Esophagus muscularis mucosa (tissue), 4 donors: Measurements from ENCODE around the gene EFCC1. TPM values are rescaled to one million over a fixed set of nuclear protein-coding genes. Genes with fewer than 3 reads are reported as not detected.

Experiments used
- DNase-seq: peaks from one replicate; pipeline ENCODE4 v3.0.0-alpha.2; 2017; ENCODE audit errors: extremely low spot score
- H3K27ac ChIP-seq, 4 donors: fragments of 200-600 bp; sonication (generic); replicated peaks in 1 of 4; 1 replicate in 3 of 4; 2 replicates in 1 of 4; pipeline ENCODE4 v1.5.1; 2016 to 2019; ENCODE audit warnings: mild to moderate bottlenecking in 1 of 4
- H3K27me3 ChIP-seq, 4 donors: fragments of 200-600 bp; sonication (generic); one replicate each; pipeline versions ENCODE4 v1.5.1 to v1.6.0; 2016 to 2019
- H3K36me3 ChIP-seq, 4 donors: fragments of 200-600 bp; sonication (generic); one replicate each; pipeline ENCODE4 v1.5.1; 2016 to 2019
- H3K4me1 ChIP-seq, 4 donors: fragments of 200-600 bp; sonication (generic); one replicate each; pipeline ENCODE4 v1.5.1; 2016 to 2019
- H3K4me3 ChIP-seq, 4 donors: fragments of 200-600 bp; sonication (generic); 1 replicate in 2 of 4; 2 replicates in 2 of 4; pipeline ENCODE4 v1.5.1; 2016 to 2019; ENCODE audit warnings: mild to moderate bottlenecking in 4 of 4, moderate library complexity in 1 of 4
- H3K9me3 ChIP-seq, 4 donors: fragments of 200-600 bp; sonication (generic); 1 replicate in 3 of 4; 2 replicates in 1 of 4; pipeline ENCODE4 v1.5.1; 2016 to 2019
- CTCF ChIP-seq, 3 experiments: fragments of 200-600 bp in 2 of 3; fragments of 450-650 bp in 1 of 3; sonication (generic) in 2 of 3; IDR thresholded peaks; one replicate each; pipeline ENCODE4 v1.5.1; 2017 to 2019; ENCODE audit warnings: antibody characterized with exemption in 3 of 3, mild to moderate bottlenecking in 2 of 3, moderate library complexity in 1 of 3
- EP300 ChIP-seq: sonication (generic); formaldehyde crosslinking; IDR thresholded peaks from one replicate; pipeline ENCODE4 v1.6.1; 2017; ENCODE audit warnings: antibody characterized with exemption
- POLR2A ChIP-seq: fragments of 450-650 bp; IDR thresholded peaks from one replicate; pipeline ENCODE4 v1.6.1; 2017; ENCODE audit warnings: antibody characterized with exemption, moderate library complexity, mild to moderate bottlenecking, low read depth
- POLR2AphosphoS5 ChIP-seq, 2 donors: sonication (generic); formaldehyde crosslinking; IDR thresholded peaks; one replicate each; pipeline ENCODE4 v1.6.1; 2017; ENCODE audit warnings: antibody characterized with exemption in 2 of 2
- WGBS: methylation state at CpG from one replicate; pipeline ENCODE4 v1.1.5; 2018; 5-methylcytosine and 5-hydroxymethylcytosine counted together
- intact Hi-C: fragments of 100-400 bp; cut with DNase I; formaldehyde crosslinking; loops from one replicate; pipeline ENCODE4 v1.15.1; 2023
- total RNA-seq, 4 donors: library from RNA; depleted of rRNA; stranded (reverse); fragments of >200 nt; gene quantifications; one replicate each; pipeline versions ENCODE4 v1.1.0 to v1.2.1, GENCODE V29; 2016

Gene EFCC1
- total RNA-seq, 4 donors from 2014 or later, result 5.8 to 15.8 (median 7.9) TPM

GRCh38 chr3:129052675-129053074 is 51.6 kb downstream of the EFCC1 start:
- no peak for DNase-seq
- Histone ChIP-seq H3K27me3 (no peaks in the 10 kb centered on the region), H3K27ac (peak overlapping the region; percentile 60 to 76 (median 71)), H3K4me1 (peaks cover 20 to 27% (median 26%) of the 10 kb centered on the region in 4 donors), H3K36me3 (no peaks in the 10 kb centered on the region), H3K9me3 (peaks cover 0 to 4% (median under 1%) of the 10 kb centered on the region in 4 donors), H3K4me3 (no peak overlapping the region)
- WGBS, result 40% methylated on average over 4 of the region's 6 CpGs
- TF ChIP-seq CTCF (IDR thresholded peaks at IDR 0.05), result no peak
- TF ChIP-seq POLR2AphosphoS5 (IDR thresholded peaks at IDR 0.05), result no peak
- TF ChIP-seq POLR2A, result no peak
- no peak for TF ChIP-seq EP300
- intact Hi-C loops, result loop anchor here (5.0 kb wide), 2 partner anchors 80 to 195 kb away; partner anchors contain the start of gene COPG1

GRCh38 chr3:129054605-129055104 is 53.6 kb downstream of the EFCC1 start:
- H3K27ac ChIP-seq, result no peak overlapping the region
- intact Hi-C loops, result loop anchor here (5.0 kb wide), 2 partner anchors 82 to 193 kb away; partner anchors contain the start of gene COPG1
- H3K9me3 ChIP-seq, result no peaks in the 10 kb centered on the region
- DNase-seq, result no peak
- no peak overlapping the region for H3K4me3 ChIP-seq
- peaks cover 20 to 38% (median 37%) of the 10 kb centered on the region in 4 donors for H3K4me1 ChIP-seq
- no peaks in the 10 kb centered on the region for H3K27me3 ChIP-seq
- whole genome bisulfite sequencing, result 92% methylated on average over 2 of the region's 3 CpGs
- TF ChIP-seq EP300 (no peak), POLR2A (no peak), CTCF (IDR thresholded peaks at IDR 0.05) (no peak), POLR2AphosphoS5 (IDR thresholded peaks at IDR 0.05) (no peak)
- H3K36me3 ChIP-seq, result no peaks in the 10 kb centered on the region

- 76% methylated on average over 9 of the region's 9 CpGs for WGBS
- Histone ChIP-seq H3K4me1 (peaks cover 19 to 36% (median 35%) of the 10 kb centered on the region in 4 donors), H3K27me3 (no peaks in the 10 kb centered on the region), H3K27ac (no peak overlapping the region), H3K4me3 (no peak overlapping the region), H3K36me3 (no peaks in the 10 kb centered on the region), H3K9me3 (no peaks in the 10 kb centered on the region)
- TF ChIP-seq EP300, result no peak
- TF ChIP-seq CTCF (IDR thresholded peaks at IDR 0.05), result no peak
- no peak for TF ChIP-seq POLR2AphosphoS5 (IDR thresholded peaks at IDR 0.05)
- TF ChIP-seq POLR2A, result no peak
- intact Hi-C loops, result no loop called here
- no peak for DNase-seq
Observed at GRCh38 chr3:129056451-129057173, 55.5 kb downstream of the EFCC1 start.

DNA sequence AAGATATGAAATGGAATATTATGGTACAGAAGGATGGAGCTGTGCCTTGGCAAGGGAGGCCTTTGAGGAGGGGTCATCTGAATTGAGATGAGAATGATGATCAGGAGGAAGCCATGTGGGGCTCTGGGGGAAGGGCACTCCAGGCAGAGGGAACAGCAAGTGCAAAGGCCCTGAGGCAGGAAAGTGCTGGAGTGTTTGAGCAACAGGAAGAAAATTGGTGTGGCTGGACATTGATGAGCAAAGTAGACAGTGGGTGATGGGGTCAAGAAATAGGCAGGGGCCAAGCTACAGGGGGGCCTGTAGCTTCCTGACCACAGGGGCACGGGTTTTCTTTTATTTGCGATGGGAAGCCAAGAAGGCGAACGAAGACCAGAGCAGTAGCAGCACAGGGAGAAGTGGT is 56.1 kb downstream of the EFCC1 start:
- Histone ChIP-seq H3K27me3 (no peaks in the 10 kb centered on the region), H3K27ac (no peak overlapping the region), H3K4me1 (peaks cover 14 to 30% (median 29%) of the 10 kb centered on the region in 4 donors), H3K4me3 (no peak overlapping the region), H3K9me3 (no peaks in the 10 kb centered on the region), H3K36me3 (no peaks in the 10 kb centered on the region)
- TF ChIP-seq POLR2AphosphoS5 (IDR thresholded peaks at IDR 0.05) (no peak), POLR2A (no peak), EP300 (no peak), CTCF (IDR thresholded peaks at IDR 0.05) (no peak)
- 91% methylated on average over 4 of the region's 4 CpGs for WGBS
- intact Hi-C loops, result no loop called here
- DNase-seq, result no peak
